H1 (cell line): ENCODE results near the gene POU3F2. TPM values are rescaled to one million over a fixed set of nuclear protein-coding genes. Genes with fewer than 3 reads are reported as not detected.
A peak's percentile ranks its signal among the peaks of the same experiment; 100 is the strongest.

Source experiments
- ATF2 ChIP-seq: IDR thresholded peaks from 2 replicates; pipeline ENCODE4 v1.6.1; 2012; ENCODE audit warnings: low read length, inconsistent platforms
- CREB1 ChIP-seq: IDR thresholded peaks from 2 replicates; pipeline ENCODE4 v1.6.1; 2012; ENCODE audit warnings: inconsistent platforms
- CTBP2 ChIP-seq: IDR thresholded peaks from 2 replicates; pipeline ENCODE4 v1.7.0; 2011; ENCODE audit warnings: borderline replicate concordance, mild to moderate bottlenecking, moderate library complexity, mixed read lengths, low read length; ENCODE audit not compliant: insufficient read depth, insufficient read length
- E2F6 ChIP-seq: IDR thresholded peaks from 2 replicates; pipeline ENCODE4 v1.6.1; 2012; ENCODE audit warnings: inconsistent platforms
- GABPA ChIP-seq: IDR thresholded peaks from 2 replicates; pipeline ENCODE4 v1.6.1; 2011; ENCODE audit warnings: mild to moderate bottlenecking, low read length, moderate library complexity, borderline replicate concordance; ENCODE audit not compliant: insufficient read depth
- GTF2F1 ChIP-seq: IDR thresholded peaks from 2 replicates; pipeline ENCODE4 v1.6.1; 2012; ENCODE audit warnings: low read depth, low read length, improper control_type of control experiment, borderline replicate concordance
- KDM4A ChIP-seq: IDR thresholded peaks from one replicate; pipeline ENCODE4 v1.7.1; 2012; ENCODE audit warnings: low read depth, mild to moderate bottlenecking, moderate library complexity, low read length, inconsistent platforms; ENCODE audit not compliant: severe bottlenecking
- MAX ChIP-seq: IDR thresholded peaks from 2 replicates; pipeline ENCODE4 v1.6.1; 2012; ENCODE audit warnings: inconsistent platforms
- NRF1 ChIP-seq: IDR thresholded peaks from 2 replicates; pipeline ENCODE4 v1.6.1; 2011; ENCODE audit warnings: mild to moderate bottlenecking, low read depth, low read length, improper control_type of control experiment
- POU5F1 ChIP-seq: IDR thresholded peaks from 2 replicates; pipeline ENCODE4 v1.6.1; 2011; ENCODE audit warnings: low read depth, mild to moderate bottlenecking, low read length, moderate library complexity
- RAD21 ChIP-seq, 2 experiments: IDR thresholded peaks in 1 of 2; conservative IDR thresholded peaks in 1 of 2; 2 replicates each; pipeline ENCODE4 v1.6.1; 2011; ENCODE audit warnings: low read depth in 2 of 2, low read length in 2 of 2, improper control_type of control experiment in 1 of 2, inconsistent platforms in 1 of 2, mild to moderate bottlenecking in 1 of 2, moderate library complexity in 1 of 2
- RBBP5 ChIP-seq: IDR thresholded peaks from 2 replicates; pipeline ENCODE4 v1.7.1; 2012; ENCODE audit warnings: low read depth, mild to moderate bottlenecking, inconsistent platforms, low read length, moderate library complexity, borderline replicate concordance
- RFX5 ChIP-seq: IDR thresholded peaks from 2 replicates; pipeline ENCODE4 v1.6.1; 2011; ENCODE audit warnings: low read depth, low read length, improper control_type of control experiment, borderline replicate concordance
- SIX5 ChIP-seq: IDR thresholded peaks from 2 replicates; pipeline ENCODE4 v1.6.1; 2011; ENCODE audit warnings: mild to moderate bottlenecking, low read depth, low read length
- SP1 ChIP-seq: IDR thresholded peaks from 2 replicates; pipeline ENCODE4 v1.6.1; 2011; ENCODE audit warnings: low read depth, low read length
- SUZ12 ChIP-seq: fragments of 200-600 bp; sonication (generic); IDR thresholded peaks from 2 replicates; pipeline ENCODE4 v1.6.1; 2012; ENCODE audit warnings: mild to moderate bottlenecking, inconsistent platforms, low read length, moderate library complexity, mixed read lengths
- TBP ChIP-seq: IDR thresholded peaks from 2 replicates; pipeline ENCODE4 v1.6.1; 2011; ENCODE audit warnings: low read depth, low read length, improper control_type of control experiment
- polyA plus RNA-seq, 7 experiments: library from polyadenylated mRNA; depleted of rRNA in 3 of 7; stranded (reverse) in 5 of 7; unstranded in 2 of 7; fragments of >200 nt in 5 of 7; fragments of 200-250 nt in 2 of 7; gene quantifications; 1 replicate in 5 of 7; 2 replicates in 1 of 7; 4 replicates in 1 of 7; pipeline versions ENCODE4 v1.2.1 to v1.2.3, GENCODE V29; 2011 to 2013; ENCODE audit warnings: missing spikeins in 2 of 7, mixed read lengths in 2 of 7
- total RNA-seq: library from RNA; stranded (reverse); fragmentation: NEBNext Ultra II Directional; extraction: Animal tissue kit (Norgen Biotek cat#: 25700); gene quantifications from 2 replicates; pipeline ENCODE4 v1.2.1, GENCODE V29; 2021

POU3F2 gene
- total and polyA plus RNA-seq, 2 of the 8 experiments (the other 6 are each of a cell fraction or from before 2014, with no cell fraction given), result 0.09 to 0.35 TPM

- peak; percentile 35 for TF ChIP-seq KDM4A
- TF ChIP-seq RFX5, result no peak
- no peak for TF ChIP-seq RBBP5
- TF ChIP-seq SUZ12, result peak; percentile 29
- TF ChIP-seq RAD21 (IDR thresholded peaks at IDR 0.05 in 1 of 2, conservative IDR thresholded peaks at IDR 0.05 in 1 of 2; ENCODE audit: low read depth in 2 of 2, low read length in 2 of 2), result no peak
- peak; percentile 97 for TF ChIP-seq CTBP2
- no peak for TF ChIP-seq SIX5
- no peak for TF ChIP-seq NRF1
- no peak; the same call in 1 of the 2 replicates for TF ChIP-seq SP1
- no peak for TF ChIP-seq GABPA
- TF ChIP-seq E2F6, result no peak
- TF ChIP-seq GTF2F1, result no peak
- no peak for TF ChIP-seq CREB1
- no peak for TF ChIP-seq ATF2
- no peak for TF ChIP-seq TBP
- no peak for TF ChIP-seq MAX
- no peak for TF ChIP-seq POU5F1
These were observed 1.9 kb downstream of the POU3F2 start (continued) for GRCh38 chr6:98836025-98836961.
